GM21360 (cell line): Measurements from ENCODE around the gene GRK1.
"Not testable (repeated sequence)": the region's sequence is repeated elsewhere in the genome, so short reads cannot be mapped to it uniquely, and the experiment has no call there.

Source experiments
- ATAC-seq: cut with Tn5 transposase; IDR thresholded peaks from one replicate; pipeline ENCODE4 v1.9.1; 2021; ENCODE audit warnings: mild to moderate bottlenecking, moderate library complexity; ENCODE audit not compliant: unreplicated experiment

The GRK1 gene

DNA sequence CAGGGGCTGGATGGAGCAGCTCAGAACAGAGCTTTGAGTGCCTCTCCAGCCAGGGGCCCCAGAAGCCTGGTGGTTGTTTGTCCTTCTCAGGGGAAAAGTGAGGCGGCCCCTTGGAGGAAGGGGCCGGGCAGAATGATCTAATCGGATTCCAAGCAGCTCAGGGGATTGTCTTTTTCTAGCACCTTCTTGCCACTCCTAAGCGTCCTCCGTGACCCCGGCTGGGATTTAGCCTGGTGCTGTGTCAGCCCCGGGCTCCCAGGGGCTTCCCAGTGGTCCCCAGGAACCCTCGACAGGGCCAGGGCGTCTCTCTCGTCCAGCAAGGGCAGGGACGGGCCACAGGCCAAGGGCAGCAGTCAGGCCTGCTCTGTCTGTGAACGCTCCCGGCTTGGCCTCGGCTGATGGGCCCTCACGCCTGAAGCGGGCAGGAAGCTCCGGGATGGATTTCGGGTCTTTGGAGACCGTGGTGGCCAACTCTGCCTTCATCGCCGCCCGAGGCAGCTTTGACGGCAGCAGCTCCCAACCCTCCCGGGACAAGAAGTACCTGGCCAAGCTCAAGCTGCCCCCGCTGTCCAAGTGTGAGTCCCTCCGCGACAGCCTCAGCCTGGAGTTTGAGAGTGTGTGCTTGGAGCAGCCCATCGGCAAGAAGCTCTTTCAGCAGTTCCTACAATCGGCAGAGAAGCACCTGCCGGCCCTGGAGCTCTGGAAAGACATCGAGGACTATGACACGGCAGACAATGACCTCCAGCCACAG is at the start of gene GRK1:
TSS of gene GRK1 (plus strand) at position 269 of the 751 bp plus-strand sequence. CDS start at position 437, 168 bp downstream.
- no peak for ATAC-seq

DNA sequence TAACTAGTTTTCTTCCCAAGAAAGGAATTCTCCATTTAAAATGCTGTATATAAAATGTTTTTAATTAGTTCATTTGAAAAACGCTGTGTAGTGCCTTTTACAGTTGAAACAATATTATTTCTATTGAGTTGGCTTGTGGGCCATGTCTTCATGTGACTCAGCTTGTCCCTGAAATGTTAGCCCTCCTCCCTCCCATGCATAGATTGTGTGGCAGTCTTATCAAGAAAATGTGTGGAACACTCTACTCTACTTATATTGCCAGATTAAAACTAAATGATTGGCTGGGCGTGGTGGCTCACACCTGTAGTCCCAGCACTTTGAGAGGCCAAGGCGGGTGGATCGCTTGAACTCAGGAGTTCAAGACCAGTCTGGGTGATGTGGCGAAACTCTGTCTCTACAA is 49.1 kb upstream of the GRK1 start:
- no peak for ATAC-seq

DNA sequence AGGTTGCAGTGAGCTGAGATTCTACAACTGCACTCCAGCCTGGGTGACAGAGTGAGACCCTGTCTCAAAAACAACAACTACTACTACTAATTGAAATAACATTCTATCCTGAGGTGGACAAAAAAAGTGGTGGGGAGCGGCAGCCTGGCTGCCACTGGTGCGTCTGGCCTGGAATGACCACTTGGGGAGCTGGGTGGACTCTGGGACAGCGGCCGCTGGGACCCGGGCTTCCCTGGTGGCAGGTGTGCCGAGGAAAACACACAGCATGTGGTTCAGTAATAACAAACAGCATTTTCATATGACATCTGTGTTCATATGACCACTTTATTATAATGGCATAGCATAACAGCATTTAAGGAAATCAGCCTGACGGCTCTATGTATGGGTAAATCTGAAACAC is 48.6 kb upstream of the GRK1 start:
- ATAC-seq, result no peak

DNA sequence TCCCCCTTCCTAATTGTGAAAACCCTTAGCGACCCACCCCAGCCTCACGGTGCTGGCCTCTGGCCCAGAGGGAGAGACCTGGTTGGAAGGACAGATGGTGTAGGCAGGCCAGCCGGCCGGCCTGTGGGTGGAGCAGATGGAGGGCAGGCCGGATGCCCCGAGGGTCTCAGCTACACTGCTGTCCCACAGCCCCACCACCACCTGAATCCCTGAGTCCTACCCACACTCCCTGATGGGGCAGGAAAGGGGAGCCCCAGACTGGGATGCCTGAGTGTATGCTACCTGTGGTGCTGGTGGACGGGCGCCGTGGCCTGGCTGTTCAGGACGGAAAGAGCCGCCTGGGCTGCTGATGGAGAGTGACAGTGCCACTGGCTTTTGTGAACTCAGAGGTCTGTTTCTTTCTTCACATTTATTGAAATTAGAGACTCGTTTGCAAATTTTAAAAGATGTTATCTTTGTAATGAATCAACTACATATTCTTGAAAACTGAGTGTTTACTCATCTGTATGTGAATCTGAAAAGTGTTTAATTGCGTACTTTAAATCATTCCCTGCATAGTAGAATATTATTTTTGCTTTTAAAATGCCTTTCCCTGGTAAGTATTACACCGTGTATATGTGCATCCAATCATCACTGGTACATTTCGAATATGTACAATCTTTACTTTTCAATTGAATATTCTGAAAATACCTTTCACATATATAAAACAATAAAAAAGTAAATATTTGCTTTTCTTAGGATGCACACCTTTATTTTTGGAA is 46.8 kb upstream of the GRK1 start:
- no peak for ATAC-seq

DNA sequence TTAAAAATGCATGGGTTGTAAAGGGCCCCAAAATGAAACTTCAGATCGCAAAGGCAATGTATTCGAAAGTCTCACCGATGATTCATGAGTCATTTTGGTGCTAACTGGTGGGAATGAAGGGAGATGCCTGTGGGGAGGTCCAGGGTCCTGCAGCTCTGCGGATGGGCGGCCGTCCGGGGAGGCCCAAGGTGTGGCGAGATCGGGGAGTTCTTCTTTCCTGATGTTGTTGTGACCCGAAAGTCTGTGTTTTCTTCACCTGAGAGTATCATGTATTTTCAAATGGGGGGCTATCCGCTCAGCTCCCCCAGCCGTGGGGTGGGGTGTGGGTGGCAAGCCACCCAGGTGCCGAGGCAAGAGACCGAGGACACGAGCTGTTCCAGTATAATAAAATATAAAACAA is 46.0 kb upstream of the GRK1 start:
- ATAC-seq, result no peak

DNA sequence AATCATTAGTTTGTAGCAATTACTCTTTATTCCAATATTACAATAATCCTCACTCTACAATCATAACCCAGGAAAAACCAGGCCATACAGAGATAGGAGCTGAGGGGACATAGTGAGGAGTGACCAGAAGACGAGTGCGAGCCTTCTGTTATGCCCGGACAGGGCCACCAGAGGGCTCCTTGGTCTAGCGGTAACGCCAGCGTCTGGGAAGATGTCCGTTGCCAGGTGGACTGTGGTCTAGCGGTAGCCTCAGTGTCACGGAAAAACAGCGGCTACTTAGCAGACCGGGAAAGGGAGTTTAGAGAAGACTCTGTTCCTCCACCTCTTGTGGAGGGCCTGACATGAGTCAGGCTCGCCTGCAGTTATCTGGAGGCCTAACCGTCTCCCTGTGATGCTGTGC is 45.5 kb upstream of the GRK1 start:
- not testable (repeated sequence) for ATAC-seq

DNA sequence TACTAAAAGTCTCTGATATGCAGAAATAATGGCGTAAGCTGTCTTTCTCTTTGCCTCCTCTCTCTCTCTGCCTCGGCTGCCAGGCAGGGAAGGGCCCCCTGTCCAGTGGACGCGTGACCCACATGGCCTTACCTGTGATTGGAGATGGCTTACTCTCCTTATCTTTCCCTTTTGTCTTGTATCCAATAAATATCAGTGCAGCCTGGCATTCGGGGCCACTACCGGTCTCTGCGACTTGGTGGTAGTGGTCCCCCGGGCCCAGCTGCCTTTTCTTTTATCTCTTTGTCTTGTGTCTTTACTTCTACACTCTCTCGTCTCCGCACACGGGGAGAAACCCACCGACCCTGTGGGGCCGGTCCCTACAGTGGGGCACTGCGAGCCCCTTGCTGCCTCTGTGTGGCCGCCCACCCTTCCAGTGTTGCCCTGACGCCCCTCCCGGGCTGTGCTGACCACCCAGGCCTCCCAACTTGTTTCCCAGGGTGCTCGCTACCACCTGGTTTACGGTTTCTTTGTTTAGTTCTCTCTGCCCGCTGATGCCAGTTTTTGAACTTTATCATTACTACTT is 45.0 kb upstream of the GRK1 start:
- ATAC-seq, result not testable (repeated sequence)

DNA sequence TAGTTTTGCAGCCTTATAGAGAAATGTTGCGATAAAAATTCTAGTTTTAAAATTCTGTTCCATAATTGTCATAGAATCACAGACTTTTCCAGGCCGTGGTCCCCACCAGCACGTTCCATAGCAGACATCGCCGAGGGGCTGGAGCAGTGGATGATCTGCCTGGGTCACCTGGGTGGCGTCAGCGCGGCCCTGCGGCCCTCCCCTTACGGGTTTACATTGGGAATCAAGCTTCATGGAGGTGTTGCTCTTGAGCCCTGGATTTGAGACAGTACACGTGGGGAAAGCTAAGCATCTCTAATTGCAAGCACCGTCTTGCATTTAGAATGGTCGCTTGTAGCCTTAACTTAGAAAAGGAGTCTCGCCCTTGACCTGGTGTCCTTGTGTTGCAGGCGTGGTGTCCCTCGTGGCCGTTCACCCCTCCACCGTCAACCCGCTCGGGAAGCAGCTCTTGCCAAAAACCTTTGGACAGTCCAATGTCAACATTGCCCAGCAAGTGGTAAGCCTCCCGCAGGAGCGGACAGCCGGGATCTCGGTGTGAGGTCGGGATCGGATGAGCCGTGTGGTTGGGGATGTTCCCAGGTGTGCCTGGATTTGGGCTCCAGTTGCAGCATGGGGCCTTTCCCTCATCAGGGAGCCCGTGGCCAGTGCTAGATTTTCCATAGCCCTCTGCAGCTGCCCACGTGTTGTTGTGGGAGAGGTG is 44.1 kb upstream of the GRK1 start:
- ATAC-seq, result no peak

DNA sequence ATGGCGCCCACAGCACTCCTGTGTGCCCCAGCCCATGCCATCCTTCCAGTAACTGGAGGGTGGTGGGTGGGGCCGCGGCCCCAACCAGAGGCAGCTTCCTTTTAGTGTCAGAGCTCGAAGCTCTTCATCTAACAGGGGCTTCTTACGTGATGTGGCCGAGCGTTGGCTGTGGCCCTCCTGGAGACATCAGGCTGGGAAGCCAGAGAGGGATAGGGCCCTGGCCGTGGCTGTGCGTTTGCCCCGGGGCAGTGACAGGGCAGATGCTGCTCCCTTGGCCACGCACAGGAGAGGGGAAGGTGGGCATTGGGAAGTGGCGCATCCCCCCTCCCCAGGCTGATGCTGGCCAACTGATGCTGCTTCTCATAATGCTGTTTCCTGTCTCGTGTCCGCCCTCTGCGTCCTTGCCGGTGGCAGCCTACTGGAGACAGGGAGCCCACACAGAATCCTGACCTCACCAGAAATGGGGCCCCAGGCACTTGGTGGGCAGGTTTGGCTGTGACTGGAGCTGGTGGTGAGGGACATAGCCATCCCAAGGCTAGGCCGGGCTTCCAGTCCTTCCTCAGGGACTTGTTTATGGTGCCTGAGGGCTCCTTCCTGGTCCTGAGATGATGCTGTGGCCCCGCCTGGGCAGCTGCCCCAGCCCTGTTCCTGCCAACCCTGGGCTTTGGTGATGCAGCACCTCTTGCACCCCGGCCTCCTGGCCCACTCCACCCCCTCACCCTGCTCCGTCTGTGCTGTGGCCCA is 43.4 kb upstream of the GRK1 start:
- ATAC-seq, result no peak

DNA sequence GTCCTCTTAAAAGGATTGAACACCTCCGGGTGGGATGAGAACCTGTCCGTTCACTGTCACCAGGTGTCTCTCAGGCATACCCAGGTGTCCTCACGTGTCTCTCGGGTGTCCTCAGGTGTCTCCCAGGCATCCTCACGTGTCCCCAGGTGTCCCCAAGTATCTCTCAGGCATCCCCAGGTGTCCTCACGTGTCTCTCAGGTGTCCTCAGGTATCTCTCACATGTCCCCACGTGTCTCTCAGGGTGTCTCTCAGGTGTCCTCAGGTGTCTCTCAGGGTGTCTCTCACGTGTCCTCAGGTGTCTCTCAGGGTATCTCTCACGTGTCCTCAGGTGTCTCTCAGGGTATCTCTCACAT is 42.8 kb upstream of the GRK1 start:
- no peak for ATAC-seq

DNA sequence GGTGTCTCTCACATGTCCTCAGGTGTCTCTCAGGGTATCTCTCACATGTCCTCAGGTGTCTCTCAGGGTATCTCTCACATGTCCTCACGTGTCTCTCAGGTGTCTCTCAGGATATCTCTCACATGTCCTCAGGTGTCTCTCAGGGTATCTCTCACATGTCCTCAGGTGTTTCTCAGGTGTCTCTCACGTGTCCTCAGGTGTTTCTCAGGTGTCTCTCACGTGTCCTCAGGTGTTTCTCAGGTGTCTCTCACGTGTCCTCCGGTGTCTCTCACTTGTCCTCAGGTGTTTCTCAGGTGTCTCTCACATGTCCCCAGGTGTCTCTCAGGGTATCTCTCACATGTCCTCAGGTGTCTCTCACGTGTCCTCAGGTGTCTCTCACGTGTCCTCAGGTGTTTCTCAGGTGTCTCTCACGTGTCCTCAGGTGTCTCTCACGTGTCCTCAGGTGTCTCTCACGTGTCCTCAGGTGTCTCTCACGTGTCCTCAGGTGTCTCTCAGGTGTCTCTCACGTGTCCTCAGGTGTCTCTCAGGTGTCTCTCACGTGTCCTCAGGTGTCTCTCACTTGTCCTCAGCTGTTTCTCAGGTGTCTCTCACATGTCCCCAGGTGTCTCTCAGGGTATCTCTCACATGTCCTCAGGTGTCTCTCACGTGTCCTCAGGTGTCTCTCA is 42.2 kb upstream of the GRK1 start:
- ATAC-seq, result not testable (repeated sequence)

DNA sequence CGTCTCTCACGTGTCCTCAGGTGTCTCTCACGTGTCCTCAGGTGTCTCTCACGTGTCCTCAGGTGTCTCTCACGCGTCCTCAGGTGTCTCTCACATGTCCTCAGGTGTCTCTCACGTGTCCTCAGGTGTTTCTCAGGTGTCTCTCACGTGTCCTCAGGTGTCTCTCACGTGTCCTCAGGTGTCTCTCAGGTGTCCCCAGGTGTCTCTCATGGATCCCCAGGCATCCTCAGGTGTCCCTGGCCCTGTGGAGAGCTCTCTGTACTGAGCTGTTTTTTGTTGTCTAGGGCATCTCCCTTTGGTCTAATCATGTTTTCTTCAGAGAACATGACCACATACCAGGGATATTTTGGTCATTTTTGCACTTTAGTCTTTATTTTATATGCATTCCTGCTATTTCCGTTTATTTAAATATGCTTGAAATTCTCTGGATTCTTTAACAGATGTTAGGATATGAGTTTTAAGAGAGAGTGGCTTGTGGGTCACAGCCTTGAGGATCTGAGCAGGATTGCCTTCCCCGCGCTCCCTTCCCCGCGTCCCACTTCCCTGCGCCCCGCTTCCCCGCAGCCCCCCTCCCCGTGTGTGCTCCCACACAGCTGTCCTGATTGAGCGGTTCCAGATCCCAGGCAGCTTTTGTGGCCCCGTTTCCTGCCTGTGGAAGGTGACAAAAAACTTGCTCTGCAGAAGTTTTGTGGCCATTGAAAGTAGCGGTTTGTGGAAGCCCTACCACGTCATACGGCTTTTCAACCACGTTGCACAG is 40.9 kb upstream of the GRK1 start:
- no peak for ATAC-seq

DNA sequence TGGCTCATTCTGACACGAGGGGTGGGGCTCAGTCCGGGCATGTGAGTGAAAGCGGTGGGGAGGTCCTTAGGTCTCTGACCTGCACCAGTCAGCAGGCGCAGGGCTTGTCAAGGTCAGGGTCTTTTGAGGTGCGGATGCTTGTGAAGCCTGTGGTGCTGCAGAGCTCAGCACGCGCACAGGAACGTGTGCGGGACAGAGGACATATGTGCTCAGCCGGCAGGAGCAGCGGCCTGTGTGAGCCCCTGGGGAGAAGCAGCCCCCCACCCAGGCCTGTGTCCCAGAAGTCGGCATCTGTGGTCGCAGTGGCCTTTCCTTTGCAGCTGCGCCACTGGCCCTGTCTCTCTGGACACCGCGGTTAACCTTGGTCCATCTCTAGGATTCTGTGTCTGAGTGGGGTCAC is 39.9 kb upstream of the GRK1 start:
- ATAC-seq, result no peak

DNA sequence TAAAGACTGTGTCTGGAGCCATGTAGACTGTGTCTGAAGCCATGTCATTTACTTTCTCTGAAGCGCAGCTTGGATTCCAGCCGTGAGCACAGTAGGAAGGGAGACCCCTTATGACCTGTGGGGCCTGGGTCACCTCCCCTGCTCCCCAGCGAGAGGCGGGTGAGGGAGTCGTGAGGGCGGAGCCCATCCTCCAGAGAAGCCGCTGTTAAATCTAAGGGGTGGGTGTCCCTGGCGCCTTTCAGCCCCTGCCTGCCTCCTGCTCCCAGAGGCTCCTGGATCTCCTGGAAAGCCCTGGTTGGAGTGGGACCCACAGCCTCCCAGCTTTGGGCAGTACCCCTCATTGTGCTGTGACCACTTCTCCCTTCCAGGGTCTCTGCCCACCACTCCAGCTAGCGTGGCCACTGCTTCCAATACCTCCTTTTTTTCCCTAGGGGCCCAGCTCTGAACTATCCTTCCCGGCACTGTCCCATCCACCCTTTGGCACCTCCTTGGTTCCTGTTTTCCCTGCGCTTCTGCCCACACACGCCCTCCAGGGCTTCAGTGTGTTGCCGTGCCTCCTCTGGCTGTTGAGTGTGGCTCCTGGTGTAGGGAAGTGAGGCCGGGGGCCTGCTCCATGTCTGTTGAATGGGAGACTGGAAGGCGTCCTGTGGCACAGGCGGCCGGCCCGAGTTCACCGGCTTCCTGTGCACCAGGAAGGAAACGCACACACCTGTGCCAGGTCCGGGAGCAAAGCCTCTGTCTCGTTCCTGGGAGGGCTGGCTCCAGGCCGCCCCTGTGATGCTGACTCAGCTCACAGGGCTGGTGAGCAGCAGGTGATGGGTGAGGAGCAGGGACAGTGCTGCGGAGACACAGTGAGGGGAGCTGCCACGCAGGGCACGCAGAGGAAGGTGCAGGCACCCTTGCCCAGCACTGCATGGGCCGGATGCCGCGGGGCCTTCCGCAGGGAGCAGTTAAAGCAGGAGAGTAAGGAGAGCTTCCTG is 38.4 kb upstream of the GRK1 start:
- no peak for ATAC-seq

DNA sequence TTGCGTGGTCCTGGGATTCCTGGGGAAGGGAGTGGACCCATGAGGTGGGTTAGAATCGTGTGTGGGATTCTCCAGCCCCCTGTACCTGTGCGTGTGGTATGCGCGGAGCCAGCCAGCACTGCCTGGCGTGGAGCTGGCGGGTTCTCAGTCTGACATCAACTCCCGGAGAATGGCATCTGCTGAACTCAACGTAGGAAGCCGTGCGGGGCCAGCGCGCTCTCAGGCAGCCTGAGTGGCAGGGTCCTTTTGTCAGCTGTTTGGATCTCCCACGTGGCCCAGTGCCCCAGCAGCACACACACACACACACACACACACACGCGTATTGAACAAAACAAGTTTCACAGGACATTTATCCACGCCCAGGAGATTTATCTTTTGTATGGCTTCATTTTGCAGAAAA is 37.2 kb upstream of the GRK1 start:
- no peak for ATAC-seq

DNA sequence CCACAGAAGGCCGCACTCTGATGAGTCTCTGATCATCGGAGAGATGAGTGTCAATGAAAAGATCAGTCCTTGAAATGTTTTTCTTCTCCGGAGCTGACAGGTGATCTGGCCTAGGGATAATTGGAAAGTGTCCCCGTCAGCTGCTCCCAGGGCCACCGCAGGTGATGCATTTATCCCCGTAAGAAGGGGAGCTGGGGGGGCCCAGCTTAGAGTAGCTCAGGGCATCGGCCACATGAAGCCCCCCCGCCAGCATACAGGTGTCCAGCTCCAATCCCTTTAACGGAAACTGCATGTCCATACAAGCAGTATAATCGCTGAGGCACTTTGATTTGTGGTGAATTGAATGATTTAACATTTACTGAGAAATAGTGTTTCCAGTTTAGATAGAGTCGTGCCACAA is 36.7 kb upstream of the GRK1 start:
- no peak for ATAC-seq

DNA sequence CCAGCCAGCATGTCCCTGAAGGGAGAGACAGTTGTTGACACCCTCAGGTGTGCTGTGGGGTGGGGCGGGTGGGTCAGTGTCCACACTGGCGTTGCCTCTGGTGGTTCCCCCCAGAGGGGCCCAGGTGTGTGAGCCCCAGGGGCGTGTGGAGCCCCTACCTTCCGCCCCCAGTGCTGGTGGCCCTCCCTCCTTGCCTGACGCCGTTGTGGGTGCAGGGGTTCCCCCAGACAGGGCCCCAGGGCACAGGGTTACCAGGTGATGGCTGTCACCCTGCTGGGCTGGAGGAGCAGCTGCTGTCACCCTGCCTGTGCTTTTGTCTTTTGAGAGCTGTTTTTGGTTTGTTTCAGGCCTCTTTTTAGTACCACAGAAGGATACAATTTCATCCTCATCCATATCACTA is 36.2 kb upstream of the GRK1 start:
- ATAC-seq, result no peak

DNA sequence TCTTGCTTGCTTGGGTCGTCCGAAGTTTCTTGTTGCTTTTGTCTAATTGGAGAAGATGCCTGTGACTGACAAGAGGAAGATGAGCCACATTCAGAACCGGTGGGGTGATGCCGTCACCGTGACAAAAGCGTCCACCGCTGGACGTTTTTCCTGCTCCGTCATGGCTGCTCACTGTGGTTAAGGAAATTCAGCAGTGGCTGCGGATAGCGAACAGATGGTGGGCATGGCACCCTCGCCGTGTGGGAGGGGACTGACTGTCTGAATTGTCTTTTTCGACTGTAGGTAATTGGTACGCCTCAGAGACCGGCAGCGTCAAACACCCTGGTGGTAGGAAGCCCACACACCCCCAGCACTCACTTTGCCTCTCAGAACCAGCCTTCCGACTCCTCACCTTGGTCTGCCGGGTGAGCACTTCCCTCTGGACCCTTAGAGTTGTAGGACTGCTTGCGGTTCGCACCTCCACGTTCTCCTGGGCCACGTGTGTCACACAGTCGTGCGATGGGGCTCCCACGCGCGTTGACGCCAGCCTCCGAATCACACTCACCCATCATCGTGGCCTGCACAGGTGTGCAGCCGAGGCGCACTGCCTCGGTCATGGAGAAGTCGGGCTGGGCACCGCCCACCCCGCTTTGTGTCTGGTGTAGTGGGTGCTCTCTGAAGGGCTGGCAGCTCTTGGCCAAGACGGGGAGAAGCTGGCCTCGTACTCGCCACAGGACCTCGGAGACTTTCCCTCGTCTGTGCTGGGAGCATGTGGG is 35.5 kb upstream of the GRK1 start:
- no peak for ATAC-seq
